GM12878 (cell line): ENCODE measurements around the gene KIF6.

Experiments
- DPF2 ChIP-seq: fragments of 450-650 bp; IDR thresholded peaks from 2 replicates; pipeline ENCODE4 v1.6.1; 2017; ENCODE audit warnings: mild to moderate bottlenecking
- EZH2 ChIP-seq: IDR thresholded peaks from 2 replicates; pipeline ENCODE4 v1.6.1; 2012; ENCODE audit warnings: low read depth, mild to moderate bottlenecking, control low read depth, inconsistent platforms, low read length, borderline replicate concordance; ENCODE audit not compliant: control insufficient read depth
- GABPA ChIP-seq: IDR thresholded peaks from 2 replicates; pipeline ENCODE4 v1.6.1; 2014; ENCODE audit warnings: antibody characterized with exemption, low read depth, mild to moderate bottlenecking, inconsistent platforms
- RELA ChIP-seq: fragments of 450-650 bp; IDR thresholded peaks from 2 replicates; pipeline ENCODE4 v1.8.0; 2014; ENCODE audit warnings: borderline replicate concordance; ENCODE audit not compliant: partially characterized antibody
- SUZ12 ChIP-seq: fragments of 200-600 bp; sonication (generic); IDR thresholded peaks from one replicate; pipeline ENCODE4 v1.6.1; 2018; ENCODE audit warnings: antibody characterized with exemption, mild to moderate bottlenecking; ENCODE audit not compliant: unreplicated experiment
- TF ChIP-seq, protein P1 (sequence below): fragments of 450-650 bp; IDR thresholded peaks from 2 replicates; pipeline ENCODE4 v1.6.1; 2017; ENCODE audit warnings: antibody characterized with exemption, mild to moderate bottlenecking, moderate library complexity
- TF ChIP-seq, protein P2 (sequence below): IDR thresholded peaks from 2 replicates; pipeline ENCODE4 v1.6.1; 2011; ENCODE audit warnings: borderline replicate concordance, low read depth, mild to moderate bottlenecking, moderate library complexity, mixed read lengths, low read length; ENCODE audit not compliant: insufficient read depth; ENCODE audit errors: extremely low read length
- TF ChIP-seq, protein P3 (sequence below): IDR thresholded peaks from 2 replicates; pipeline ENCODE4 v1.6.1; 2012; ENCODE audit warnings: low read depth, low read length, improper control_type of control experiment
- TF ChIP-seq, protein P4 (sequence below), 3 experiments: IDR thresholded peaks in 2 of 3; conservative IDR thresholded peaks in 1 of 3; 2 replicates each; pipeline ENCODE4 v1.5.1; 2011; ENCODE audit warnings: low read depth in 3 of 3, low read length in 3 of 3, mild to moderate bottlenecking in 3 of 3, control low read depth in 2 of 3, moderate library complexity in 2 of 3, inconsistent platforms in 1 of 3, mixed read lengths in 1 of 3; ENCODE audit not compliant: control insufficient read depth in 2 of 3, insufficient read depth in 1 of 3; ENCODE audit errors: extremely low read depth in 1 of 3
- TF ChIP-seq, protein P5 (sequence below): IDR thresholded peaks from 2 replicates; pipeline ENCODE4 v1.6.1; 2012; ENCODE audit warnings: low read length, inconsistent platforms

DNA sequence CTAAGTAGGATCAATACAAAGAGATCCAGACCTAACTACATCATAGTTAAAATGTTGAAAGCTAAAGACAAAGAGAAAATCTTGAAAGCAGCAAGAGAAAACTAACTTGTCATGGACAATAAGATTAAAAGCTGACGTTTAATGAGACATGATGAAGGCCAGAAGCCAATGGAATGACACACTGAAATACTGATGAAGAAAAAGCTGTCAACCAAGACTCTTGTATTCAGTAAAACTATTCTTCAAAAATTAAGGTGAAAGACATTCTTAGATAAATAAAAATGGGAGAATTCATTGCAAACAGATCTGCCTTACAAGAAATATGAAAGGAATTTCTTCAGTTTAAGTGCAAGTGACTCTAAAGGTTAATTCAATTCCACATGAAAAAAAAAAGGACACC is 256.8 kb downstream of the KIF6 start:
- TF ChIP-seq, protein P1, sequence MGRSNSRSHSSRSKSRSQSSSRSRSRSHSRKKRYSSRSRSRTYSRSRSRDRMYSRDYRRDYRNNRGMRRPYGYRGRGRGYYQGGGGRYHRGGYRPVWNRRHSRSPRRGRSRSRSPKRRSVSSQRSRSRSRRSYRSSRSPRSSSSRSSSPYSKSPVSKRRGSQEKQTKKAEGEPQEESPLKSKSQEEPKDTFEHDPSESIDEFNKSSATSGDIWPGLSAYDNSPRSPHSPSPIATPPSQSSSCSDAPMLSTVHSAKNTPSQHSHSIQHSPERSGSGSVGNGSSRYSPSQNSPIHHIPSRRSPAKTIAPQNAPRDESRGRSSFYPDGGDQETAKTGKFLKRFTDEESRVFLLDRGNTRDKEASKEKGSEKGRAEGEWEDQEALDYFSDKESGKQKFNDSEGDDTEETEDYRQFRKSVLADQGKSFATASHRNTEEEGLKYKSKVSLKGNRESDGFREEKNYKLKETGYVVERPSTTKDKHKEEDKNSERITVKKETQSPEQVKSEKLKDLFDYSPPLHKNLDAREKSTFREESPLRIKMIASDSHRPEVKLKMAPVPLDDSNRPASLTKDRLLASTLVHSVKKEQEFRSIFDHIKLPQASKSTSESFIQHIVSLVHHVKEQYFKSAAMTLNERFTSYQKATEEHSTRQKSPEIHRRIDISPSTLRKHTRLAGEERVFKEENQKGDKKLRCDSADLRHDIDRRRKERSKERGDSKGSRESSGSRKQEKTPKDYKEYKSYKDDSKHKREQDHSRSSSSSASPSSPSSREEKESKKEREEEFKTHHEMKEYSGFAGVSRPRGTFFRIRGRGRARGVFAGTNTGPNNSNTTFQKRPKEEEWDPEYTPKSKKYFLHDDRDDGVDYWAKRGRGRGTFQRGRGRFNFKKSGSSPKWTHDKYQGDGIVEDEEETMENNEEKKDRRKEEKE, result no peak
- TF ChIP-seq DPF2 (no peak), SUZ12 (no peak), RELA (no peak), EZH2 (no peak), GABPA (no peak)
- TF ChIP-seq, protein P2, sequence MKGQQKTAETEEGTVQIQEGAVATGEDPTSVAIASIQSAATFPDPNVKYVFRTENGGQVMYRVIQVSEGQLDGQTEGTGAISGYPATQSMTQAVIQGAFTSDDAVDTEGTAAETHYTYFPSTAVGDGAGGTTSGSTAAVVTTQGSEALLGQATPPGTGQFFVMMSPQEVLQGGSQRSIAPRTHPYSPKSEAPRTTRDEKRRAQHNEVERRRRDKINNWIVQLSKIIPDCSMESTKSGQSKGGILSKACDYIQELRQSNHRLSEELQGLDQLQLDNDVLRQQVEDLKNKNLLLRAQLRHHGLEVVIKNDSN, result no peak
- TF ChIP-seq, protein P3, sequence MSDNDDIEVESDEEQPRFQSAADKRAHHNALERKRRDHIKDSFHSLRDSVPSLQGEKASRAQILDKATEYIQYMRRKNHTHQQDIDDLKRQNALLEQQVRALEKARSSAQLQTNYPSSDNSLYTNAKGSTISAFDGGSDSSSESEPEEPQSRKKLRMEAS, result no peak
- TF ChIP-seq, protein P4, sequence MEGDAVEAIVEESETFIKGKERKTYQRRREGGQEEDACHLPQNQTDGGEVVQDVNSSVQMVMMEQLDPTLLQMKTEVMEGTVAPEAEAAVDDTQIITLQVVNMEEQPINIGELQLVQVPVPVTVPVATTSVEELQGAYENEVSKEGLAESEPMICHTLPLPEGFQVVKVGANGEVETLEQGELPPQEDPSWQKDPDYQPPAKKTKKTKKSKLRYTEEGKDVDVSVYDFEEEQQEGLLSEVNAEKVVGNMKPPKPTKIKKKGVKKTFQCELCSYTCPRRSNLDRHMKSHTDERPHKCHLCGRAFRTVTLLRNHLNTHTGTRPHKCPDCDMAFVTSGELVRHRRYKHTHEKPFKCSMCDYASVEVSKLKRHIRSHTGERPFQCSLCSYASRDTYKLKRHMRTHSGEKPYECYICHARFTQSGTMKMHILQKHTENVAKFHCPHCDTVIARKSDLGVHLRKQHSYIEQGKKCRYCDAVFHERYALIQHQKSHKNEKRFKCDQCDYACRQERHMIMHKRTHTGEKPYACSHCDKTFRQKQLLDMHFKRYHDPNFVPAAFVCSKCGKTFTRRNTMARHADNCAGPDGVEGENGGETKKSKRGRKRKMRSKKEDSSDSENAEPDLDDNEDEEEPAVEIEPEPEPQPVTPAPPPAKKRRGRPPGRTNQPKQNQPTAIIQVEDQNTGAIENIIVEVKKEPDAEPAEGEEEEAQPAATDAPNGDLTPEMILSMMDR (IDR thresholded peaks at IDR 0.05 in 2 of 3, conservative IDR thresholded peaks at IDR 0.05 in 1 of 3; ENCODE audit: control insufficient read depth in 2 of 3, extremely low read depth in 1 of 3, insufficient read depth in 1 of 3, low read depth in 3 of 3, low read length in 3 of 3), result no peak
- TF ChIP-seq, protein P5, sequence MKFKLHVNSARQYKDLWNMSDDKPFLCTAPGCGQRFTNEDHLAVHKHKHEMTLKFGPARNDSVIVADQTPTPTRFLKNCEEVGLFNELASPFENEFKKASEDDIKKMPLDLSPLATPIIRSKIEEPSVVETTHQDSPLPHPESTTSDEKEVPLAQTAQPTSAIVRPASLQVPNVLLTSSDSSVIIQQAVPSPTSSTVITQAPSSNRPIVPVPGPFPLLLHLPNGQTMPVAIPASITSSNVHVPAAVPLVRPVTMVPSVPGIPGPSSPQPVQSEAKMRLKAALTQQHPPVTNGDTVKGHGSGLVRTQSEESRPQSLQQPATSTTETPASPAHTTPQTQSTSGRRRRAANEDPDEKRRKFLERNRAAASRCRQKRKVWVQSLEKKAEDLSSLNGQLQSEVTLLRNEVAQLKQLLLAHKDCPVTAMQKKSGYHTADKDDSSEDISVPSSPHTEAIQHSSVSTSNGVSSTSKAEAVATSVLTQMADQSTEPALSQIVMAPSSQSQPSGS, result no peak
